Activated T-helper 1 cell treated with anti-CD3 and anti-CD28 coated beads, Interleukin-12 subunit alpha, Interleukin-12 subunit beta, Interleukin-2, Interleukin-4 antibody, amounts not matched to agents 30 ng/mL and 10 ng/mL and 1 ng/mL, durations not matched to agents 14 hours and 24 hours and 36 hours (primary cell): Measurements from ENCODE around the gene TRIM8. TPM values are rescaled to one million over a fixed set of nuclear protein-coding genes. Genes with fewer than 3 reads are reported as not detected.

ENCODE experiments used
- DNase-seq: peaks from one replicate; pipeline ENCODE4 v3.0.0; 2021; ENCODE audit warnings: low spot score
- H3K27ac Mint-ChIP-seq: one replicate; pipeline ENCODE4 v1.8.0; 2021; ENCODE audit warnings: mild to moderate bottlenecking, mixed read lengths
- H3K27me3 Mint-ChIP-seq: one replicate; pipeline ENCODE4 v1.8.0; 2022; ENCODE audit warnings: mild to moderate bottlenecking, moderate library complexity, mixed read lengths; ENCODE audit not compliant: insufficient read depth
- H3K36me3 Mint-ChIP-seq: one replicate; pipeline ENCODE4 v1.8.0; 2021; ENCODE audit warnings: low read depth, mixed read lengths
- H3K4me1 Mint-ChIP-seq: one replicate; pipeline ENCODE4 v1.8.0; 2021; ENCODE audit warnings: low read depth, mixed read lengths
- H3K4me3 Mint-ChIP-seq: one replicate; pipeline ENCODE4 v1.8.0; 2021; ENCODE audit warnings: mild to moderate bottlenecking, moderate library complexity, mixed read lengths
- H3K9me3 Mint-ChIP-seq: one replicate; pipeline ENCODE4 v1.8.0; 2021; ENCODE audit warnings: mixed read lengths
- intact Hi-C: fragments of 100-400 bp; cut with micrococcal nuclease; formaldehyde crosslinking; loops from one replicate; pipeline ENCODE4 v1.15.1; 2024
- total RNA-seq: library from RNA; stranded (reverse); gene quantifications from 2 replicates; pipeline ENCODE4 v1.2.3, GENCODE V29; 2022

Gene TRIM8
- total RNA-seq, 1 donor from 2014 or later: 111 TPM

GRCh38 chr10:102651455-102652169 lies 7.3 kb downstream of the TRIM8 start:
- intact Hi-C loops: loop anchor here (1.0 kb wide), 1 partner anchor 10 kb away; no protein-coding TSS in a partner anchor
- Mint-ChIP-seq H3K9me3 (no peaks in the 10 kb centered on the region), H3K4me1 (peaks cover 67% of the 10 kb centered on the region), H3K27me3 (no peaks in the 10 kb centered on the region), H3K36me3 (peaks cover 36% of the 10 kb centered on the region), H3K27ac (peak overlapping the region; percentile 85), H3K4me3 (peak overlapping the region; percentile 73)
- no peak for DNase-seq

GRCh38 chr10:102652170-102652916 lies 8.1 kb downstream of the TRIM8 start:
- no peak for DNase-seq
- H3K4me3 Mint-ChIP-seq: peak overlapping the region; percentile 73
- H3K9me3 Mint-ChIP-seq: no peaks in the 10 kb centered on the region
- H3K36me3 Mint-ChIP-seq: peaks cover 35% of the 10 kb centered on the region
- no peaks in the 10 kb centered on the region for H3K27me3 Mint-ChIP-seq
- H3K4me1 Mint-ChIP-seq: peaks cover 63% of the 10 kb centered on the region
- peak overlapping the region; percentile 85 for H3K27ac Mint-ChIP-seq
- intact Hi-C loops: loop anchor here (1.0 kb wide), 1 partner anchor 9 kb away; no protein-coding TSS in a partner anchor

- peaks cover 37% of the 10 kb centered on the region for H3K36me3 Mint-ChIP-seq
- peaks cover 64% of the 10 kb centered on the region for H3K4me1 Mint-ChIP-seq
- intact Hi-C loops: no loop called here
- H3K9me3 Mint-ChIP-seq: no peaks in the 10 kb centered on the region
- no peaks in the 10 kb centered on the region for H3K27me3 Mint-ChIP-seq
- H3K4me3 Mint-ChIP-seq: peak overlapping the region; percentile 73
- H3K27ac Mint-ChIP-seq: peak overlapping the region; percentile 85
- no peak for DNase-seq
These were observed 8.8 kb downstream of the TRIM8 start for GRCh38 chr10:102653060-102653459.

DNA sequence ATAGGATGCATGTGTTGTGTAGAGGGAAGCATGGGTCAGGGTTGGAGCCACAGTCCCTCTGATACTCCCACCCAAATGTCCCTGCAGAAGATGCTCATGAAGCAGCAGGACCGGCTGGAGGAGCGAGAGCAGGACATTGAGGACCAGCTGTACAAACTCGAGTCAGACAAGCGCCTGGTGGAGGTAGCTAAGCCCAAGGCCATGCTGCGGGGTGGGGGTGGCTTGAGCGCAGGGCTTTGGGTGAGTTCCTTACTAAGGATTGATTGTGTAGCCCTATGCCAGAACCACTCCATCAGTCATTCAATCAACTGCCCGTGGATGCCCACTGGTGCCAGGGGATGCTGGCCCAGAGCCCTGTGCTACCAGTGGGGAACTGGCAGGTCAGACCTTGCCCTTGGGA lies 10.3 kb downstream of the TRIM8 start:
- Mint-ChIP-seq H3K4me3 (no peak overlapping the region), H3K9me3 (no peaks in the 10 kb centered on the region), H3K27ac (no peak overlapping the region), H3K36me3 (peaks cover 37% of the 10 kb centered on the region), H3K4me1 (peaks cover 55% of the 10 kb centered on the region), H3K27me3 (no peaks in the 10 kb centered on the region)
- intact Hi-C loops: no loop called here
- DNase-seq: no peak

GRCh38 chr10:102654969-102655368 lies 10.7 kb downstream of the TRIM8 start:
- H3K4me1 Mint-ChIP-seq: peaks cover 53% of the 10 kb centered on the region
- H3K9me3 Mint-ChIP-seq: no peaks in the 10 kb centered on the region
- DNase-seq: no peak
- intact Hi-C loops: no loop called here
- no peak overlapping the region for H3K4me3 Mint-ChIP-seq
- H3K27ac Mint-ChIP-seq: no peak overlapping the region
- no peaks in the 10 kb centered on the region for H3K27me3 Mint-ChIP-seq
- peaks cover 39% of the 10 kb centered on the region for H3K36me3 Mint-ChIP-seq

- Mint-ChIP-seq H3K4me3 (no peak overlapping the region), H3K36me3 (peaks cover 39% of the 10 kb centered on the region), H3K9me3 (no peaks in the 10 kb centered on the region), H3K27me3 (no peaks in the 10 kb centered on the region), H3K27ac (no peak overlapping the region), H3K4me1 (peaks cover 55% of the 10 kb centered on the region)
- no peak for DNase-seq
- intact Hi-C loops: no loop called here
These were observed 11.7 kb downstream of the TRIM8 start for GRCh38 chr10:102656026-102656425.

GRCh38 chr10:102656791-102657371 lies 12.6 kb downstream of the TRIM8 start:
- Mint-ChIP-seq H3K27ac (no peak overlapping the region), H3K9me3 (no peaks in the 10 kb centered on the region), H3K27me3 (no peaks in the 10 kb centered on the region), H3K36me3 (peaks cover 39% of the 10 kb centered on the region), H3K4me1 (peaks cover 55% of the 10 kb centered on the region), H3K4me3 (no peak overlapping the region)
- DNase-seq: no peak
- intact Hi-C loops: no loop called here

DNA sequence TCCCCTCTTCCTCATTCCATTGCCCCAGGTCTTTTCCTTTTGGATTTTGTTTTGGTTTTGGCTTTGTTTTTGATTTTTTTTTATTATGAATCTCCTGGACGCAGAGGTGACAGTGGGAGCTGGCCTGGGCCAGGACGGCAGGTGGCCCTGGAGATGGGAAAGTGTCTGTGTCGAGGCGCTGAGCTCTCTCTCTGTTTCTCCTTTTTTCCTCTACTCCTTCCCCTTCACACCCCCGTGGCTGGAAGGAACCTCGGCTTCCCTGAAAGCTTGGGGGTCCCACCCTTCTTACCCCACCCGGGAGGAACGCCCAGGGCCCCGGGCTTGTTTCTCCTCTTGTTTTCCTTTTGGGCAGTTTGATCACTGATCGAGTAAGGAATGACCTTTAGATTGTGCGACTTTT lies 13.2 kb downstream of the TRIM8 start:
- H3K36me3 Mint-ChIP-seq: peaks cover 37% of the 10 kb centered on the region
- DNase-seq: no peak
- intact Hi-C loops: no loop called here
- no peak overlapping the region for H3K27ac Mint-ChIP-seq
- no peak overlapping the region for H3K4me3 Mint-ChIP-seq
- H3K9me3 Mint-ChIP-seq: no peaks in the 10 kb centered on the region
- peaks cover 52% of the 10 kb centered on the region for H3K4me1 Mint-ChIP-seq
- no peaks in the 10 kb centered on the region for H3K27me3 Mint-ChIP-seq

GRCh38 chr10:102657984-102658724 lies 13.9 kb downstream of the TRIM8 start:
- no peak overlapping the region for H3K4me3 Mint-ChIP-seq
- H3K36me3 Mint-ChIP-seq: peaks cover 33% of the 10 kb centered on the region

GRCh38 chr10:102658802-102659201 lies 14.5 kb downstream of the TRIM8 start:
- Mint-ChIP-seq H3K4me1 (peaks cover 40% of the 10 kb centered on the region), H3K4me3 (no peak overlapping the region), H3K27ac (peak overlapping the region; percentile 52), H3K27me3 (no peaks in the 10 kb centered on the region), H3K36me3 (peaks cover 26% of the 10 kb centered on the region), H3K9me3 (no peaks in the 10 kb centered on the region)
- DNase-seq: no peak
- intact Hi-C loops: no loop called here

More at GRCh38 chr10:102657984-102658724, 13.9 kb downstream of the TRIM8 start:
- Mint-ChIP-seq H3K27me3 (no peaks in the 10 kb centered on the region), H3K9me3 (no peaks in the 10 kb centered on the region), H3K4me1 (peaks cover 47% of the 10 kb centered on the region), H3K27ac (peak overlapping the region; percentile 52)
- intact Hi-C loops: no loop called here
- no peak for DNase-seq

GRCh38 chr10:102660888-102661657 lies 16.8 kb downstream of the TRIM8 start:
- peaks cover 39% of the 10 kb centered on the region for H3K4me1 Mint-ChIP-seq
- peak overlapping the region; percentile 88 for H3K27ac Mint-ChIP-seq
- DNase-seq: peak; percentile 65
- H3K36me3 Mint-ChIP-seq: peaks cover 18% of the 10 kb centered on the region
- H3K9me3 Mint-ChIP-seq: no peaks in the 10 kb centered on the region
- H3K4me3 Mint-ChIP-seq: peak overlapping the region; percentile 62
- H3K27me3 Mint-ChIP-seq: peaks cover 2% of the 10 kb centered on the region
- intact Hi-C loops: loop anchor here (1.0 kb wide), 5 partner anchors 9 to 158 kb away; partner anchors contain the start of gene SUFU

GRCh38 chr10:102661658-102662028 lies 17.4 kb downstream of the TRIM8 start:
- Mint-ChIP-seq H3K27ac (peak overlapping the region; percentile 88), H3K4me3 (peak overlapping the region; percentile 62), H3K27me3 (peaks cover 2% of the 10 kb centered on the region), H3K4me1 (peaks cover 39% of the 10 kb centered on the region), H3K36me3 (peaks cover 15% of the 10 kb centered on the region), H3K9me3 (no peaks in the 10 kb centered on the region)
- intact Hi-C loops: loop anchor here (1.0 kb wide), 5 partner anchors 9 to 158 kb away; partner anchors contain the start of gene SUFU
- no peak for DNase-seq
